WTC11 (cell line): ENCODE measurements around the gene FER. TPM values are rescaled to one million over a fixed set of nuclear protein-coding genes. Genes with fewer than 3 reads are reported as not detected.
"Not testable (repeated sequence)": the region's sequence is repeated elsewhere in the genome, so short reads cannot be mapped to it uniquely, and the experiment has no call there.

Experiments used
- ATAC-seq: fragments of 200-7000 bp; cut with Tn5 transposase; 2 replicates; pipeline ENCODE4 v1.10.0; 2021; ENCODE audit warnings: mild to moderate bottlenecking, moderate library complexity
- CTCF ChIA-PET: fragments of 300-600 bp; sonication (Branson Sonifier 250); formaldehyde crosslinking; loops from one replicate; lab custom pipeline; 2021; ENCODE audit warnings: antibody characterized with exemption; lab: Charles Lee
- POLR2A ChIA-PET: fragments of 350-600 bp; sonication (Branson Sonifier 250); formaldehyde crosslinking; loops from one replicate; lab custom pipeline; 2021; ENCODE audit warnings: antibody characterized with exemption; lab: Charles Lee
- DNase-seq: peaks from one replicate; pipeline ENCODE4 v3.0.0; 2021; ENCODE audit warnings: low spot score
- H3K27ac Mint-ChIP-seq: 2 replicates; pipeline ENCODE4 v1.8.0; 2021; ENCODE audit warnings: mixed read lengths
- H3K27me3 Mint-ChIP-seq: 2 replicates; pipeline ENCODE4 v1.8.0; 2021; ENCODE audit warnings: low read depth, mild to moderate bottlenecking, moderate library complexity, mixed read lengths
- H3K36me3 Mint-ChIP-seq: 2 replicates; pipeline ENCODE4 v1.8.0; 2021; ENCODE audit warnings: mixed read lengths
- H3K4me1 Mint-ChIP-seq: 2 replicates; pipeline ENCODE4 v1.8.0; 2022; ENCODE audit warnings: mixed read lengths
- H3K4me3 Mint-ChIP-seq: 2 replicates; pipeline ENCODE4 v1.8.0; 2021; ENCODE audit warnings: mild to moderate bottlenecking, moderate library complexity, mixed read lengths
- H3K9me3 Mint-ChIP-seq: 2 replicates; pipeline ENCODE4 v1.8.0; 2021; ENCODE audit warnings: mixed read lengths
- ATF1 ChIP-seq: sonication (generic); formaldehyde crosslinking; IDR thresholded peaks from 2 replicates; pipeline ENCODE4 v1.8.1; 2023; ENCODE audit warnings: mild to moderate bottlenecking, moderate library complexity, missing genetic modification reagents
- ATF2 ChIP-seq: sonication (generic); formaldehyde crosslinking; IDR thresholded peaks from 2 replicates; pipeline ENCODE4 v1.8.1; 2022; ENCODE audit warnings: low read depth, missing genetic modification reagents, borderline replicate concordance
- CBFB ChIP-seq: sonication (generic); formaldehyde crosslinking; IDR thresholded peaks from 2 replicates; pipeline ENCODE4 v1.8.1; 2022; ENCODE audit warnings: mild to moderate bottlenecking, low read depth, missing genetic modification reagents
- CTCF ChIP-seq: fragments of 200-600 bp; IDR thresholded peaks from 2 replicates; pipeline ENCODE4 v1.8.0; 2022; ENCODE audit warnings: antibody characterized with exemption
- ESRRA ChIP-seq: sonication (generic); formaldehyde crosslinking; IDR thresholded peaks from 2 replicates; pipeline ENCODE4 v1.8.1; 2022; ENCODE audit warnings: mild to moderate bottlenecking, missing genetic modification reagents, borderline replicate concordance
- FOXJ3 ChIP-seq: sonication (generic); formaldehyde crosslinking; IDR thresholded peaks from 2 replicates; pipeline ENCODE4 v1.9.0; 2021; ENCODE audit warnings: missing genetic modification reagents, mild to moderate bottlenecking, borderline replicate concordance
- FOXP1 ChIP-seq: sonication (generic); formaldehyde crosslinking; IDR thresholded peaks from 2 replicates; pipeline ENCODE4 v1.8.0; 2022; ENCODE audit warnings: missing genetic modification reagents, mild to moderate bottlenecking, moderate library complexity, borderline replicate concordance
- NFATC4 ChIP-seq: fragments of 250-450 bp; sonication (Bioruptor Pico); IDR thresholded peaks from 2 replicates; pipeline ENCODE4 v1.9.0; 2021; ENCODE audit warnings: mild to moderate bottlenecking
- NR1H2 ChIP-seq: sonication (generic); formaldehyde crosslinking; IDR thresholded peaks from 2 replicates; pipeline ENCODE4 v1.9.0; 2021; ENCODE audit warnings: mild to moderate bottlenecking, moderate library complexity, missing genetic modification reagents
- NR2C2 ChIP-seq: sonication (generic); formaldehyde crosslinking; IDR thresholded peaks from 2 replicates; pipeline ENCODE4 v1.8.0; 2022; ENCODE audit warnings: mild to moderate bottlenecking, missing genetic modification reagents
- RORB ChIP-seq: fragments of 250-450 bp; sonication (Bioruptor Pico); IDR thresholded peaks from 2 replicates; pipeline ENCODE4 v1.9.0; 2021; ENCODE audit warnings: mild to moderate bottlenecking
- SMAD3 ChIP-seq: sonication (generic); formaldehyde crosslinking; IDR thresholded peaks from 2 replicates; pipeline ENCODE4 v1.8.0; 2022; ENCODE audit warnings: missing genetic modification reagents, mild to moderate bottlenecking, borderline replicate concordance
- SMAD4 ChIP-seq: sonication (generic); formaldehyde crosslinking; IDR thresholded peaks from 2 replicates; pipeline ENCODE4 v1.8.0; 2022; ENCODE audit warnings: mild to moderate bottlenecking, missing genetic modification reagents
- TEAD4 ChIP-seq: sonication (generic); formaldehyde crosslinking; IDR thresholded peaks from 2 replicates; pipeline ENCODE4 v1.8.0; 2022; ENCODE audit warnings: mild to moderate bottlenecking, missing genetic modification reagents
- ZNF219 ChIP-seq: sonication (generic); formaldehyde crosslinking; IDR thresholded peaks from 2 replicates; pipeline ENCODE4 v1.8.0; 2023; ENCODE audit warnings: missing genetic modification reagents, mild to moderate bottlenecking, borderline replicate concordance
- ZNF396 ChIP-seq: fragments of 250-450 bp; sonication (Bioruptor Pico); IDR thresholded peaks from 2 replicates; pipeline ENCODE4 v1.8.0; 2021; ENCODE audit warnings: mild to moderate bottlenecking, moderate library complexity, borderline replicate concordance
- ZNF416 ChIP-seq: fragments of 250-450 bp; sonication (Bioruptor Pico); IDR thresholded peaks from 2 replicates; pipeline ENCODE4 v1.9.0; 2021; ENCODE audit warnings: mild to moderate bottlenecking, inconsistent platforms
- ZNF423 ChIP-seq: fragments of 250-450 bp; sonication (Bioruptor Pico); IDR thresholded peaks from 2 replicates; pipeline ENCODE4 v2.1.2; 2022; ENCODE audit warnings: mild to moderate bottlenecking, moderate library complexity
- total RNA-seq: library from RNA; stranded (reverse); gene quantifications from 3 replicates; pipeline ENCODE4 v1.2.3, GENCODE V29; 2021
- TF ChIP-seq, protein P1 (sequence below): sonication (generic); formaldehyde crosslinking; IDR thresholded peaks from 2 replicates; pipeline ENCODE4 v1.8.1; 2023; ENCODE audit warnings: mild to moderate bottlenecking, missing genetic modification reagents, borderline replicate concordance
- TF ChIP-seq, protein P2 (sequence below): fragments of 250-450 bp; sonication (Bioruptor Pico); IDR thresholded peaks from 2 replicates; pipeline ENCODE4 v1.9.0; 2021; ENCODE audit warnings: moderate library complexity, mild to moderate bottlenecking, inconsistent platforms, borderline replicate concordance

FER gene
- total RNA-seq, 1 experiment from 2014 or later = 13.8 TPM

DNA sequence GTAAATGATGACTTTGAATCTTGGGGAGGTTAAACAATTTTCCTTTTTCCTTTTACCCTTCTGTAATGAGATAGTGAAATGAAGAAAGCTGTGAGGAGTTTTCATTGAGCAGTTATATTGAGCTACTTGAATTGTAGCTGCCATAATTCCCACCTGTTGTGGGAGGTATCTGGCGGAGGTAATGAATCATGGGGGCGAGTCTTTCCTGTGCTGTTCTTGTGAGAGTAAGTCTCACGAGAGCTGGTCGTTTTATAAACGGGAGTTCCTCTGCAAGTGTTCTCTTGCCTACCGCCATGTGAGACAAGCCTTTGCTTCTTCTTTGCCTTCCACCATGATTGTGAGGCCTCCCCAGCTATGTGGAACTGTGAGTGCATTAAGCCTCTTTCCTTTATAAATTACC, 258.4 kb downstream of the FER start:
- ATAC-seq (peak; percentile 57), DNase-seq (no peak)
- H3K36me3 Mint-ChIP-seq = no peaks in the 10 kb centered on the region; the same call in 1 of the 2 replicates
- no peaks in the 10 kb centered on the region for H3K4me1 Mint-ChIP-seq
- TF ChIP-seq NR2C2 (CRISPR knock-in tag) = no peak
- no peak for TF ChIP-seq ZNF396 (CRISPR knock-in tag)
- ChIA-PET POLR2A (no interaction called here), CTCF (no interaction called here)
- H3K27ac Mint-ChIP-seq = no peak overlapping the region
- H3K27me3 Mint-ChIP-seq = no peaks in the 10 kb centered on the region
- H3K9me3 Mint-ChIP-seq = peaks cover 8% of the 10 kb centered on the region; the same call in 1 of the 2 replicates
- H3K4me3 Mint-ChIP-seq = no peak overlapping the region

DNA sequence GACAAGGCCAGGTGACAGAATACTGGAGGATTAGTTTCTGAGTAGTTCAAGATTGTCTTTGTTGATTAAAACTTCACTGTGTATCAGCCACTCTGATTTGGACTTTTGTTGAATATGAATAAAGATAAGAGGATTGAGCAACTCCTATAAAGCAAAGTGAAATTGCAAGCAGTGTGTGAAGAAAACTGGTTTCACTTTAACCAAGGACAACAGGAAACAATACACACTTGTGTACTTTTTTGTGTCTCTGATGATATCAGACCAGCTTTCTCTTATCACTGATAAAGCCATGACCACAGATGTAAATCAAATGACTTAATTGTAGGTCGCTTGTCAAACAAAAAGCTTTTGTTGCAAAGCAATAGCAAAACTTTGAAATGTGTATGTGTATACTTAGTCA, 268.6 kb downstream of the FER start:
- no peaks in the 10 kb centered on the region for H3K9me3 Mint-ChIP-seq
- CTCF ChIA-PET = no interaction called here
- no peaks in the 10 kb centered on the region for H3K36me3 Mint-ChIP-seq
- no peak overlapping the region for H3K27ac Mint-ChIP-seq
- POLR2A ChIA-PET = no interaction called here
- DNase-seq = no peak
- peaks cover 6% of the 10 kb centered on the region for H3K4me1 Mint-ChIP-seq
- no peaks in the 10 kb centered on the region for H3K27me3 Mint-ChIP-seq
- no peak overlapping the region for H3K4me3 Mint-ChIP-seq
- TF ChIP-seq FOXJ3 (no peak), ZNF423 (CRISPR knock-in tag) (no peak), SMAD3 (CRISPR knock-in tag) (no peak), SMAD4 (CRISPR knock-in tag) (no peak), ESRRA (CRISPR knock-in tag) (no peak)
- TF ChIP-seq, all 79 proteins: peak for 0
- ATAC-seq = no peak

- peaks cover 6% of the 10 kb centered on the region for H3K36me3 Mint-ChIP-seq
- ChIA-PET CTCF (no interaction called here), POLR2A (no interaction called here)
- no peak overlapping the region for H3K4me3 Mint-ChIP-seq
- DNase-seq (no peak), ATAC-seq (no peak)
- H3K27me3 Mint-ChIP-seq = no peaks in the 10 kb centered on the region
- H3K9me3 Mint-ChIP-seq = peaks cover 6% of the 10 kb centered on the region
- H3K4me1 Mint-ChIP-seq = no peaks in the 10 kb centered on the region
- TF ChIP-seq TEAD4 (no peak), ATF1 (CRISPR knock-in tag) (no peak), ZNF219 (CRISPR knock-in tag) (no peak), NR1H2 (CRISPR knock-in tag) (no peak), RORB (CRISPR knock-in tag) (no peak), ZNF416 (CRISPR knock-in tag) (no peak), FOXP1 (CRISPR knock-in tag) (no peak), CBFB (no peak), ZNF396 (CRISPR knock-in tag) (no peak), ATF2 (no peak), NFATC4 (CRISPR knock-in tag) (no peak), CTCF (no peak)
- TF ChIP-seq, protein P1, sequence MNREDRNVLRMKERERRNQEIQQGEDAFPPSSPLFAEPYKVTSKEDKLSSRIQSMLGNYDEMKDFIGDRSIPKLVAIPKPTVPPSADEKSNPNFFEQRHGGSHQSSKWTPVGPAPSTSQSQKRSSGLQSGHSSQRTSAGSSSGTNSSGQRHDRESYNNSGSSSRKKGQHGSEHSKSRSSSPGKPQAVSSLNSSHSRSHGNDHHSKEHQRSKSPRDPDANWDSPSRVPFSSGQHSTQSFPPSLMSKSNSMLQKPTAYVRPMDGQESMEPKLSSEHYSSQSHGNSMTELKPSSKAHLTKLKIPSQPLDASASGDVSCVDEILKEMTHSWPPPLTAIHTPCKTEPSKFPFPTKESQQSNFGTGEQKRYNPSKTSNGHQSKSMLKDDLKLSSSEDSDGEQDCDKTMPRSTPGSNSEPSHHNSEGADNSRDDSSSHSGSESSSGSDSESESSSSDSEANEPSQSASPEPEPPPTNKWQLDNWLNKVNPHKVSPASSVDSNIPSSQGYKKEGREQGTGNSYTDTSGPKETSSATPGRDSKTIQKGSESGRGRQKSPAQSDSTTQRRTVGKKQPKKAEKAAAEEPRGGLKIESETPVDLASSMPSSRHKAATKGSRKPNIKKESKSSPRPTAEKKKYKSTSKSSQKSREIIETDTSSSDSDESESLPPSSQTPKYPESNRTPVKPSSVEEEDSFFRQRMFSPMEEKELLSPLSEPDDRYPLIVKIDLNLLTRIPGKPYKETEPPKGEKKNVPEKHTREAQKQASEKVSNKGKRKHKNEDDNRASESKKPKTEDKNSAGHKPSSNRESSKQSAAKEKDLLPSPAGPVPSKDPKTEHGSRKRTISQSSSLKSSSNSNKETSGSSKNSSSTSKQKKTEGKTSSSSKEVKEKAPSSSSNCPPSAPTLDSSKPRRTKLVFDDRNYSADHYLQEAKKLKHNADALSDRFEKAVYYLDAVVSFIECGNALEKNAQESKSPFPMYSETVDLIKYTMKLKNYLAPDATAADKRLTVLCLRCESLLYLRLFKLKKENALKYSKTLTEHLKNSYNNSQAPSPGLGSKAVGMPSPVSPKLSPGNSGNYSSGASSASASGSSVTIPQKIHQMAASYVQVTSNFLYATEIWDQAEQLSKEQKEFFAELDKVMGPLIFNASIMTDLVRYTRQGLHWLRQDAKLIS (CRISPR knock-in tag) = no peak
- TF ChIP-seq, protein P2, sequence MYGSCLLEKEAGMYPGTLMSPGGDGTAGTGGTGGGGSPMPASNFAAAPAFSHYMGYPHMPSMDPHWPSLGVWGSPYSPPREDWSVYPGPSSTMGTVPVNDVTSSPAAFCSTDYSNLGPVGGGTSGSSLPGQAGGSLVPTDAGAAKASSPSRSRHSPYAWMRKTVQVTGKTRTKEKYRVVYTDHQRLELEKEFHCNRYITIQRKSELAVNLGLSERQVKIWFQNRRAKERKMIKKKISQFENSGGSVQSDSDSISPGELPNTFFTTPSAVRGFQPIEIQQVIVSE (CRISPR knock-in tag) = no peak
- H3K27ac Mint-ChIP-seq = no peak overlapping the region
Observed at GRCh38 chr5:109022056-109022455, 274.4 kb downstream of the FER start.

DNA sequence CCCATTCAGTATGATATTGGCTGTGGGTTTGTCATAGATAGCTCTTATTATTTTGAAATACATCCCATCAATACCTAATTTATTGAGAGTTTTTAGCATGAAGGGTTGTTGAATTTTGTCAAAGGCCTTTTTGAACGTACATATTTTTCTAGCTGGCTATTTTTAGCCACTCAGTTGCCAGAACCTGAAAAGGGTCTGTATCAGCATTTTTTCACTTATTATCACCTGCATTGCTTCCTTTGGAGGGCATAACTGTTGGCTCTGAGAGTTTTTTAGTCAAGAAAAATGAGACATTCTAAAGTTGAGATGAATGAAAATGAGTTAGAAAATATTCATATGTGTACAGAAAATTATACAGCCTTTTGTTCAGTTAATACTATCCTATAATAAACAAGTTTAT, 278.0 kb downstream of the FER start:
- ATAC-seq, H3K4me1 Mint-ChIP-seq, POLR2A ChIA-PET, H3K27me3 Mint-ChIP-seq, H3K27ac Mint-ChIP-seq, H3K9me3 Mint-ChIP-seq, H3K36me3 Mint-ChIP-seq, DNase-seq, H3K4me3 Mint-ChIP-seq: not testable (repeated sequence)
- CTCF ChIA-PET = interaction anchor here (0.9 kb wide), 1 partner anchor 383 kb away, joined by 3 read pairs; no protein-coding TSS in a partner anchor
